ENCODE measurements around the gene SLK. TPM values are rescaled to one million over a fixed set of nuclear protein-coding genes. Genes with fewer than 3 reads are reported as not detected.

SLK gene
- total and polyA plus RNA-seq, 10 of the 15 experiments (the other 5 are each of a cell fraction or from before 2014, with no cell fraction given) = 2.5 to 24.2 (median 11.1) TPM

DNA sequence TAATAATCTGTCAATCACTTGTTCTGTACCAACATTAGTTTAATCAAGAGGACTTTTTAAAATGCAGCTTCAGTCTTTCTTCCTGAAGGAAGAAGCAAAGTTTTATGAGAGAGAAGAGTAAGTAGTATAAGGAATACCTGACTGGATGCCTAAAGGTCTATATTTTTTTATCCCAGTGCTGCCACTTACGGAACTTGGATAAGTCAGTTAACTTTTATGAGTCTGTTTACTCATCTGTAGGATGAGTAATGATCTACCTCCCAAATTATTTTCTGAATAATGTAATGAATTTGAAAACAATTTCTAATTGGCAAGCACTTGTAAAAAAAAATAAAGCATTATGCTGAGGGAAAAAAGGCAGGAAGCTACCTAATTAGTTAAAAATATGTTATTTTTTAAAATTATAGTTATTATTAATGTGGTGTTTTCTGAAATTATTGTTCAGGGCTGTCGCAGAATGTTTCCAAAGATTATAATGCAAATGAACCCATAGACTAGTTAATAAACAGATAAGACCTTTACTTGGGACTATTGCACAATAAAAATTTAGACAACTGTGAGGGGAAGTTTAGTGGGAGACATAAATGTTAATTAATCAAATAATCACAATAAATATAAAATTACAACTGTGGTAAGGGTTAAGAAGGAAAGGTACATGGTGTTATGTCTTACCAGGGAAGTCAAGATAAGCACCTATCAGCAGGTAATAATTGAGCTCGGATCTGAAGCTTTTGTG lies 24.6 kb downstream of the SLK start:
- no peak overlapping the region for H3K9ac ChIP-seq (ENCODE audit: control insufficient read depth, insufficient read depth, low read length)
- FAIRE-seq (no peak), DNase-seq (ENCODE audit: low read depth, low spot score) (no peak), ATAC-seq (no peak)
- H3K4me3 ChIP-seq = no peak overlapping the region
- H3K27me3 ChIP-seq (replicated peaks in 1 of 2; ENCODE audit: control insufficient read depth in 2 of 2, insufficient read depth in 2 of 2, low read length in 1 of 2) = no peaks in the 10 kb centered on the region
- no peaks in the 10 kb centered on the region for H4K20me1 ChIP-seq (ENCODE audit: control insufficient read depth, insufficient read depth)
- SMC1A ChIA-PET (ENCODE audit: uncharacterized antibody, unreplicated experiment) = interaction anchor here (0.5 to 3.2 kb wide), 12 partner anchors 8 to 265 kb away, joined by 3 to 10 read pairs (median 4); no protein-coding TSS in a partner anchor
- TF ChIP-seq, protein P1, sequence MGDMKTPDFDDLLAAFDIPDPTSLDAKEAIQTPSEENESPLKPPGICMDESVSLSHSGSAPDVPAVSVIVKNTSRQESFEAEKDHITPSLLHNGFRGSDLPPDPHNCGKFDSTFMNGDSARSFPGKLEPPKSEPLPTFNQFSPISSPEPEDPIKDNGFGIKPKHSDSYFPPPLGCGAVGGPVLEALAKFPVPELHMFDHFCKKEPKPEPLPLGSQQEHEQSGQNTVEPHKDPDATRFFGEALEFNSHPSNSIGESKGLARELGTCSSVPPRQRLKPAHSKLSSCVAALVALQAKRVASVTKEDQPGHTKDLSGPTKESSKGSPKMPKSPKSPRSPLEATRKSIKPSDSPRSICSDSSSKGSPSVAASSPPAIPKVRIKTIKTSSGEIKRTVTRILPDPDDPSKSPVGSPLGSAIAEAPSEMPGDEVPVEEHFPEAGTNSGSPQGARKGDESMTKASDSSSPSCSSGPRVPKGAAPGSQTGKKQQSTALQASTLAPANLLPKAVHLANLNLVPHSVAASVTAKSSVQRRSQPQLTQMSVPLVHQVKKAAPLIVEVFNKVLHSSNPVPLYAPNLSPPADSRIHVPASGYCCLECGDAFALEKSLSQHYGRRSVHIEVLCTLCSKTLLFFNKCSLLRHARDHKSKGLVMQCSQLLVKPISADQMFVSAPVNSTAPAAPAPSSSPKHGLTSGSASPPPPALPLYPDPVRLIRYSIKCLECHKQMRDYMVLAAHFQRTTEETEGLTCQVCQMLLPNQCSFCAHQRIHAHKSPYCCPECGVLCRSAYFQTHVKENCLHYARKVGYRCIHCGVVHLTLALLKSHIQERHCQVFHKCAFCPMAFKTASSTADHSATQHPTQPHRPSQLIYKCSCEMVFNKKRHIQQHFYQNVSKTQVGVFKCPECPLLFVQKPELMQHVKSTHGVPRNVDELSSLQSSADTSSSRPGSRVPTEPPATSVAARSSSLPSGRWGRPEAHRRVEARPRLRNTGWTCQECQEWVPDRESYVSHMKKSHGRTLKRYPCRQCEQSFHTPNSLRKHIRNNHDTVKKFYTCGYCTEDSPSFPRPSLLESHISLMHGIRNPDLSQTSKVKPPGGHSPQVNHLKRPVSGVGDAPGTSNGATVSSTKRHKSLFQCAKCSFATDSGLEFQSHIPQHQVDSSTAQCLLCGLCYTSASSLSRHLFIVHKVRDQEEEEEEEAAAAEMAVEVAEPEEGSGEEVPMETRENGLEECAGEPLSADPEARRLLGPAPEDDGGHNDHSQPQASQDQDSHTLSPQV (IDR thresholded peaks at IDR 0.05) = no peak
- TF ChIP-seq IRF4 (IDR thresholded peaks at IDR 0.05; ENCODE audit: low read depth, low read length) (no peak), ETV6 (conservative IDR thresholded peaks at IDR 0.05 in 1 of 2, IDR thresholded peaks at IDR 0.05 in 1 of 2; ENCODE audit: borderline replicate concordance in 1 of 2, low read depth in 1 of 2) (no peak), CREB1 (IDR thresholded peaks at IDR 0.05; ENCODE audit: low read depth) (no peak), SREBF1 (IDR thresholded peaks at IDR 0.05; ENCODE audit: low read length) (no peak), EGR1 (IDR thresholded peaks at IDR 0.05; ENCODE audit: borderline replicate concordance in 1 of 2, low read depth in 2 of 2, low read length in 2 of 2) (no peak), IKZF1 (conservative IDR thresholded peaks at IDR 0.05) (no peak), ATF7 (IDR thresholded peaks at IDR 0.05; ENCODE audit: low read depth) (no peak), SP1 (IDR thresholded peaks at IDR 0.05; ENCODE audit: low read depth, low read length) (no peak), TARDBP (IDR thresholded peaks at IDR 0.05; ENCODE audit: borderline replicate concordance) (no peak), FOXM1 (IDR thresholded peaks at IDR 0.05; ENCODE audit: low read depth, low read length) (no peak), HDAC2 (IDR thresholded peaks at IDR 0.05) (no peak)
- TF ChIP-seq, protein P2, sequence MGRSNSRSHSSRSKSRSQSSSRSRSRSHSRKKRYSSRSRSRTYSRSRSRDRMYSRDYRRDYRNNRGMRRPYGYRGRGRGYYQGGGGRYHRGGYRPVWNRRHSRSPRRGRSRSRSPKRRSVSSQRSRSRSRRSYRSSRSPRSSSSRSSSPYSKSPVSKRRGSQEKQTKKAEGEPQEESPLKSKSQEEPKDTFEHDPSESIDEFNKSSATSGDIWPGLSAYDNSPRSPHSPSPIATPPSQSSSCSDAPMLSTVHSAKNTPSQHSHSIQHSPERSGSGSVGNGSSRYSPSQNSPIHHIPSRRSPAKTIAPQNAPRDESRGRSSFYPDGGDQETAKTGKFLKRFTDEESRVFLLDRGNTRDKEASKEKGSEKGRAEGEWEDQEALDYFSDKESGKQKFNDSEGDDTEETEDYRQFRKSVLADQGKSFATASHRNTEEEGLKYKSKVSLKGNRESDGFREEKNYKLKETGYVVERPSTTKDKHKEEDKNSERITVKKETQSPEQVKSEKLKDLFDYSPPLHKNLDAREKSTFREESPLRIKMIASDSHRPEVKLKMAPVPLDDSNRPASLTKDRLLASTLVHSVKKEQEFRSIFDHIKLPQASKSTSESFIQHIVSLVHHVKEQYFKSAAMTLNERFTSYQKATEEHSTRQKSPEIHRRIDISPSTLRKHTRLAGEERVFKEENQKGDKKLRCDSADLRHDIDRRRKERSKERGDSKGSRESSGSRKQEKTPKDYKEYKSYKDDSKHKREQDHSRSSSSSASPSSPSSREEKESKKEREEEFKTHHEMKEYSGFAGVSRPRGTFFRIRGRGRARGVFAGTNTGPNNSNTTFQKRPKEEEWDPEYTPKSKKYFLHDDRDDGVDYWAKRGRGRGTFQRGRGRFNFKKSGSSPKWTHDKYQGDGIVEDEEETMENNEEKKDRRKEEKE (IDR thresholded peaks at IDR 0.05) = no peak
- 98% methylated on average over 3 of the region's 3 CpGs for WGBS (ENCODE audit: insufficient coverage, insufficient replicate concordance, low lambda C conversion rate, missing lambda C conversion rate)
- intact Hi-C loops (cut with micrococcal nuclease; ENCODE audit: unreplicated experiment) (no loop called here), in situ Hi-C loops (cut with MboI) (no loop called here)
- TSS peak; percentile 24 for BruUV-seq (replicated peaks)
- no peak overlapping the region; the same call in 1 of the 2 replicates for H3K27ac ChIP-seq (ENCODE audit: control insufficient read depth, insufficient read depth)
- H3K9me3 ChIP-seq (replicated peaks; ENCODE audit: control insufficient read depth, insufficient read depth, low read length) = no peaks in the 10 kb centered on the region
- no peaks in the 10 kb centered on the region for H3K4me1 ChIP-seq (ENCODE audit: control insufficient read depth, insufficient read depth, low read length)
- RAD21 ChIA-PET (ENCODE audit: unreplicated experiment) = interaction anchor here (0.7 to 4.3 kb wide), 6 partner anchors 9 to 131 kb away, joined by 3 to 25 read pairs (median 5); partner anchors contain the start of gene SFR1
- no peaks in the 10 kb centered on the region for H3K36me3 ChIP-seq (ENCODE audit: control insufficient read depth in 2 of 2, insufficient read depth in 2 of 2, low read length in 1 of 2)
- POLR2A ChIA-PET = interaction anchor here (0.7 to 1.3 kb wide), 2 partner anchors 24 to 130 kb away, joined by 3 to 6 read pairs; partner anchors contain the start of gene SFR1
- no peak overlapping the region for H2AFZ ChIP-seq (ENCODE audit: control insufficient read depth, low read depth, low read length)
- no peak overlapping the region for H3K4me2 ChIP-seq (ENCODE audit: control insufficient read depth, insufficient read depth)
- CTCF ChIA-PET = interaction anchor here (0.6 to 2.3 kb wide), 8 partner anchors 10 to 283 kb away, joined by 3 to 9 read pairs (median 3); partner anchors contain the start of gene SFR1
- peaks cover 2% of the 10 kb centered on the region for H3K79me2 ChIP-seq (ENCODE audit: control insufficient read depth, insufficient read depth, low read length)

Data from GM12878 (cell line).